ENCODE data around the gene TRPV5.

Gene TRPV5

DNA sequence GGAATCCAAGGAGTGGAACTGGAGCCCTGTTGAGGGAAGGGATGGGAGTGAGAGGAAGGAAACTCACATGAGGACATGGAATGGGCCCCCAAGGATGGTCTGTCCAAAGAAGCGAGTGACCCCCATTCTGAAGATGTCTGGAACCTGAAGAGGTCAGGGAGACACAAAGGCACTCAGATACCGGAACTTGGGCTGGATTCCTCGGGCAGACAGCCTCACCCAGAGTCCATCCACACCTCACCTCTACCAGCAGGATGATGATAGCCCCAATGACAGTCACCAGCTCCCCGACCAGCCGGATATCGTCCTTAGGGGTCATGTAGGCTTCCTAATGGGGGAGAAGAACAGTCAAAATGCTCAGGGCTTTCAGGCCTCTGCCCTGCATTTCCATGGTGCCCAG, 58.7 kb downstream of the TRPV5 start:
- in situ Hi-C loops (cut with MboI; ENCODE audit: low pct_unique_long_range_greater_than_20kb, low sequenced_read_pairs, unreplicated experiment): loop anchor here (25.0 kb wide), 1 partner anchor 337 kb away; the partner anchor contains the start of gene TAS2R40
- TF ChIP-seq, protein P1, sequence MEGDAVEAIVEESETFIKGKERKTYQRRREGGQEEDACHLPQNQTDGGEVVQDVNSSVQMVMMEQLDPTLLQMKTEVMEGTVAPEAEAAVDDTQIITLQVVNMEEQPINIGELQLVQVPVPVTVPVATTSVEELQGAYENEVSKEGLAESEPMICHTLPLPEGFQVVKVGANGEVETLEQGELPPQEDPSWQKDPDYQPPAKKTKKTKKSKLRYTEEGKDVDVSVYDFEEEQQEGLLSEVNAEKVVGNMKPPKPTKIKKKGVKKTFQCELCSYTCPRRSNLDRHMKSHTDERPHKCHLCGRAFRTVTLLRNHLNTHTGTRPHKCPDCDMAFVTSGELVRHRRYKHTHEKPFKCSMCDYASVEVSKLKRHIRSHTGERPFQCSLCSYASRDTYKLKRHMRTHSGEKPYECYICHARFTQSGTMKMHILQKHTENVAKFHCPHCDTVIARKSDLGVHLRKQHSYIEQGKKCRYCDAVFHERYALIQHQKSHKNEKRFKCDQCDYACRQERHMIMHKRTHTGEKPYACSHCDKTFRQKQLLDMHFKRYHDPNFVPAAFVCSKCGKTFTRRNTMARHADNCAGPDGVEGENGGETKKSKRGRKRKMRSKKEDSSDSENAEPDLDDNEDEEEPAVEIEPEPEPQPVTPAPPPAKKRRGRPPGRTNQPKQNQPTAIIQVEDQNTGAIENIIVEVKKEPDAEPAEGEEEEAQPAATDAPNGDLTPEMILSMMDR (IDR thresholded peaks at IDR 0.05; ENCODE audit: extremely low read depth, insufficient read depth, missing control alignments): no peak
- no peak for DNase-seq (ENCODE audit: low spot score)

DNA sequence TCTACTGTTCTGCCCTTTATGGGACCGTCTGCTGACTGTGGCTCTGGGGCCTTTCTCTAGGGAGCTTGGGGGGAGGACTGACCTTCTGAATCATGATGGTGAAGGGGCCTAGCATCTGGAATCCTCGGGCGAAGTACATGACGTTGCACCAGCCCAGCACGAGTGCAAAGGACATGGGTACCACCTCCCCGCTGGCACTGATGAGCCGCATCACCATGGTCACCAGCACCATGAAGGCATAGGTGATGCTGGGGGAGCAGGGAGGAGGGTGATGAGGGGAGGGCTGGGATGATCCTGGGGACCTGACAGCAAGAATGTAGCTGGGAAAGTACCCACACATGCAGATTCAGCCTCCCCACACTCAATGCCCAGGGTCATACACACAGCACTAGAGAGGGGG, 59.1 kb downstream of the TRPV5 start:
- DNase-seq (ENCODE audit: low spot score): no peak
- in situ Hi-C loops (cut with MboI; ENCODE audit: low pct_unique_long_range_greater_than_20kb, low sequenced_read_pairs, unreplicated experiment): loop anchor here (25.0 kb wide), 1 partner anchor 338 kb away; the partner anchor contains the start of gene TAS2R40
- TF ChIP-seq, protein P1 (IDR thresholded peaks at IDR 0.05; ENCODE audit: extremely low read depth, insufficient read depth, missing control alignments): no peak

DNA sequence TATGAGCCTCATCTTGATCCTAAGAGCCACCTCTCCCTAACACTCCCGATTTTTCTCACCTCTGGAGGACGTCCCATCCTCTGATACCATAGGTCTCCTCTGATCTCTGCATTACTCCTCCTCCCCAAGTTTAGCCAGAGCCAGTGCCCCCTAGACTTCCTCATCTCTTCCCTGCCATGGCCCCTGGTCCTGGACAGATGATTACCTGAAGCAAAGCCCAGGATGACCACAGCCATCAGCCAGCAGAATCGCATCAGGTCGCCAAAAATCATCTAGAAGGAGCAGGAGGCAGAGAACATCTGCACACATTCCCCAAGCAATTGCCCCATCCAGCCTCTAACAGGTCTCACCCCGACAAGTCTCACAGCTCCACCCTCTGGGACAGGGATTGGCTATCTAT, 59.7 kb downstream of the TRPV5 start:
- TF ChIP-seq, protein P1 (IDR thresholded peaks at IDR 0.05; ENCODE audit: extremely low read depth, insufficient read depth, missing control alignments): no peak
- no peak for DNase-seq (ENCODE audit: low spot score)
- in situ Hi-C loops (cut with MboI; ENCODE audit: low pct_unique_long_range_greater_than_20kb, low sequenced_read_pairs, unreplicated experiment): loop anchor here (25.0 kb wide), 1 partner anchor 338 kb away; the partner anchor contains the start of gene TAS2R40

DNA sequence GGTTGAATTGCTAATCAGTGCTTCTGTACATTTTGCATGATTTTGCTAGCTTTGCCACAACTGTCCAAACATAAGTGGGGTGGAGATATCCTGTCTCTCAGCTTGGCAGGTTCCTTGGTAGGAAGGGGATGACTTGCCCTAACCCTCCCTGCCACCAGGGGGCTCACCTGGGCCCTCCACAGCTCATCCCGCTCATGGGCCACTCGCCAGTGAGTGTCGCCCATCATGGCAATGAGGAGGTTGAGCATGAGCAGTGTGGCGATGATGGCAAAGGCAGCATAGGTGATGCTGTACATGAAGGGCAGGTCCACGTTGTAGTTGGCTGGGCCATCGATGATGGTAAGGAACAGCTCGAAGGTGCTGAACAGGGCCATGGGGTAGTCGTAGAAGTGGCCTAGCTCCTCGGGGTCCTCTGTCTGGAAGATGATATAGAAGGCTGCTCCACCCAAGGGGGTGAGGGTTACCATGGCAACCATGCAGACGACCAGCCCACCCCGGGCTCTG, 60.2 kb downstream of the TRPV5 start:
- peak; percentile 57 for DNase-seq (ENCODE audit: low spot score)
- in situ Hi-C loops (cut with MboI; ENCODE audit: low pct_unique_long_range_greater_than_20kb, low sequenced_read_pairs, unreplicated experiment): loop anchor here (25.0 kb wide), 1 partner anchor 339 kb away; the partner anchor contains the start of gene TAS2R40
- TF ChIP-seq, protein P1 (IDR thresholded peaks at IDR 0.05; ENCODE audit: extremely low read depth, insufficient read depth, missing control alignments): peak; percentile 69

DNA sequence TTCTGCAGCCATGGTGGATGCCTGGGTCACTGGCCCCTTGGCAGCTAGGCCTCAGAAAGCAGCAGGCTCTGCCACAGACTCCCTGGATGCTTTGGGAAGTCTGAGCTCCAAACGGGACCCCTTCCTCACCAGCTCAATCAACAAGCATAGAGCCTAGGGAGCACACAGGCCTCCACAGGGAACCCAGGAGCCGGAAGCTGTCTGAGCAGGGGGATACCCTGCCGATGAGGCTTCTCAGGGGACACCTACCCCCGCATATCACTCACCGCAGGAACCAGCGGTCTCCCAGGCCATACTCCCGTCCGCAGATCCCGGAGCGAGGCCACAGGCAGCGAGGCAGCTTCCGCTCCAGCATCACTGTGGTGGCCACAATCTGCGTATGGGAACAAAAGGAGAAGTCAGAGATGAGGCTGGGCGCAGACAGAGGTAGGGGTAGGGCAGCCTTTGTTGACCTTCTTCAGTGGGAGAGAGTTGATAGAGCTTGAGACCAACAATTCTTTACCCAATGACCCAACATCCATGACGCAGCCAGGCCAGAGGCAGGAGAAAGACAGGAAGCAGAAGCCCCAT, 61.4 kb downstream of the TRPV5 start:
- no peak for DNase-seq (ENCODE audit: low spot score)
- TF ChIP-seq, protein P1 (IDR thresholded peaks at IDR 0.05; ENCODE audit: extremely low read depth, insufficient read depth, missing control alignments): no peak
- in situ Hi-C loops (cut with MboI; ENCODE audit: low pct_unique_long_range_greater_than_20kb, low sequenced_read_pairs, unreplicated experiment): loop anchor here (25.0 kb wide), 1 partner anchor 340 kb away; the partner anchor contains the start of gene TAS2R40

DNA sequence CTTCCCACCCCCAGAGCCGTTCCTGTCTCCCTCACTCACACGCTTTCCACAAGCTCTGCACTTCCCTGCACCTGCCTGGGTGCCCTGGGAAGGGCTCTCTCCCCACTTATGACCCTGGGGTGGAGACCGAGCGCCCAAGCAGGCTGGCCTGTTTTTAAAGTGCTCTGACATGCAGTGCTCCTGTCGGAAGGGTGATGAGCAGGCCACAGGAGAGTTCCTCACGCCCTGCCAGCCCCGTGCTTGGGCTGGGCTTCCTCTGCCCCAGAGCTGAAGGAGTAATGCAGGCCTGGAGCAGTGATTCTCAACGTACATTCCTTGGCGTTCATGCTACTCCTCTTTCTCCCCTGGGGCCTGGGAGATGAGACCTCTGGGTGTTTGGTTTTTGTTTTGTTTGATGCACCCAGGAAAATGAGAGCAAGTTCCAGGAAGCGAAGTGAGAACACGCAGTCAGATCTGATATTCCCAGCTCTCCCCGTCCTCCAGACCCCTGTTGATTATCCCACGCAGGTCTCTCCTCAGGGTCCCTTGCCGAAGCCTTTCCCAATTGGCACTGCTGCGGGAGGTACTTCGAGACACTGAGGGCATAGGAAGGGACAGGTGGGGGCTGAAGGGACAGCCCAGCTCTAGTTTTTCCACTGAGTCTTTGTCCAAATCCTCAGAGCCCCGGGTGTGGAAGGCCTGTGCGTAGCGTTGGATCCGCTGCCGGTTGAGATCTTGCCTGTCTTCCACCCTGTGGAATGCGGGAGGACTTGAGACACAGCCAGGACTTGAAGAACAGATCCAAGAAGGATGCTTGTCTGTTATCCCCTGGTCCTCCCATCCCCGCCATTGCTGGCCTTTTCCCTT, 62.1 kb downstream of the TRPV5 start:
- TF ChIP-seq, protein P1 (IDR thresholded peaks at IDR 0.05; ENCODE audit: extremely low read depth, insufficient read depth, missing control alignments): no peak
- in situ Hi-C loops (cut with MboI; ENCODE audit: low pct_unique_long_range_greater_than_20kb, low sequenced_read_pairs, unreplicated experiment): loop anchor here (25.0 kb wide), 1 partner anchor 341 kb away; the partner anchor contains the start of gene TAS2R40
- no peak for DNase-seq (ENCODE audit: low spot score)
